ENCODE data around the gene GINS1.

GINS1 gene

DNA sequence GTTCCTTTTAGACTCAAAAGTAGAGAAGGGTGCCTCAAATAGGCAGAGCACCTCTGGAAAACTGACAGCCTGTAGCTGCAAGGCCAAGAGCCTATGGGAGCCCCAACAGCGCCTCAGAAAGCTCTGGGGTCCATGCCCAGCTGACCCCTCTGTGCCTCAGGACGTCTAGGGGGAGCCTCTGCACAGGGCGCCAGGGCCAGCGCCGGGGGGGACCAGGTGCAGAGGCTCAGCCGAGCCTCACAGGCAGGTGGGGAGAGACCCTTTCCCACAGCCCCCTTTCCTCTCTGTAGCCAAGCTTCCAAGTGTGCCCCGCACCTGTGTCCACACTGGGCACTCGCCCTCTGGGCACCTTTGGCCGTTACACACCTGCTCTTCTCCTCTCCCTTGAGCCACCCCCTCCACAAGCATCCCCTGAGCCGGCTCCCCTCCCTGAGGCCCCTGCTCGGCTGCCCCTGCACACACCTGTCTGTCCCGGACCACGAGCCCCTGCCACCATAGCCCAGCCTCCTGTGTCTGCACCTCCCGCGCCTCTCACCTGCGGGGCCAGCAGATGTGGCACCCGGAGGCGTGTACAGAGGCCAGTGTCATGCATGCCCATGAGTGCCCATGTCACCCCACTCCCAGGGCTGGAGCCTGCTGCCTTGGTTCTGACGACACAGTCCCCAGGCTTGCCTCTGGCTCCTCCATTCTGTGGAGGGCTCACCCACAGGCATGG is 53.2 kb downstream of the GINS1 start:
- Histone ChIP-seq H3K4ac (ENCODE audit: low read depth, low read length) (no peak overlapping the region), H3K9ac (ENCODE audit: low read length) (no peak overlapping the region), H3K4me3 (ENCODE audit: low read depth, low read length) (no peak overlapping the region), H4K8ac (ENCODE audit: low read depth, low read length) (no peak overlapping the region), H2AK5ac (ENCODE audit: low read length) (no peak overlapping the region), H3K14ac (ENCODE audit: low read length) (no peak overlapping the region), H2AFZ (ENCODE audit: insufficient read depth, low read length, poor library complexity) (no peak overlapping the region), H3K27ac (ENCODE audit: low read depth, low read length) (no peak overlapping the region), H2BK5ac (ENCODE audit: low read depth, low read length, poor library complexity) (no peak overlapping the region), H3K4me1 (ENCODE audit: control insufficient read depth in 1 of 2, insufficient read depth in 2 of 2, low read length in 2 of 2) (no peaks in the 10 kb centered on the region), H3K79me2 (ENCODE audit: control insufficient read depth, insufficient read depth, low read length, poor library complexity) (no peaks in the 10 kb centered on the region), H2BK12ac (ENCODE audit: low read length) (no peak overlapping the region), H2BK120ac (ENCODE audit: insufficient read depth, low read length, poor library complexity) (no peak overlapping the region), H4K12ac (ENCODE audit: low read depth, low read length) (no peak overlapping the region), H3K36me3 (ENCODE audit: control insufficient read depth in 1 of 2, insufficient read depth in 2 of 2, low read length in 2 of 2) (peaks cover 60 to 67% of the 10 kb centered on the region in 2 experiments), H3K18ac (ENCODE audit: low read length) (no peak overlapping the region), H3K23ac (ENCODE audit: low read length) (no peak overlapping the region), H4K91ac (ENCODE audit: low read depth, low read length) (no peak overlapping the region), H3K9me3 (ENCODE audit: insufficient read depth, low read depth, low read length) (no peaks in the 10 kb centered on the region), H3K27me3 (ENCODE audit: insufficient read depth, low read length) (no peaks in the 10 kb centered on the region), H3K79me1 (ENCODE audit: low read length) (no peaks in the 10 kb centered on the region), H3K4me2 (ENCODE audit: low read length) (no peak overlapping the region)
- WGBS (ENCODE audit: extremely low coverage, insufficient coverage, insufficient read length), result no CpG with 5 or more reads among the region's 19 CpGs
- no peak for DNase-seq

DNA sequence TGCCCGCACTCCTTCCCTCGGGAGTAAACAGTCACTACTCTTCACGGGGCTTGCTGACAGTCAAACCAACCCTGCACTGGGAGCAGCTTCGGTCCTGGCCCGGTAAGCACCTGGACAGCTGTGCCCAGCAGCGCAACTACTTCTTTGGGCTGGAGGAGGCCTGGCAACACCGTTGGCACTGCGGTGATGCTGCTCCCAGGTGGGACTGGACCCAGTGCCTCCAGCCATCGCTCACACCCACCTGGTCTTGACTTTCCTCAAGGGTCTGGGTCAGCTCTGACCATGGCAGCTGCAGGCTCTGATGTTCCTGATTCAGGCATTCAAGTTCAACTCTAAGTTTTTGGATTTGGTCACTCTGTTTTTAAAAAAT is 53.8 kb downstream of the GINS1 start:
- Histone ChIP-seq H4K12ac (ENCODE audit: low read depth, low read length) (no peak overlapping the region), H3K36me3 (ENCODE audit: control insufficient read depth in 1 of 2, insufficient read depth in 2 of 2, low read length in 2 of 2) (peaks cover 60 to 71% of the 10 kb centered on the region in 2 experiments), H2BK120ac (ENCODE audit: insufficient read depth, low read length, poor library complexity) (no peak overlapping the region), H2AK5ac (ENCODE audit: low read length) (no peak overlapping the region), H3K9me3 (ENCODE audit: insufficient read depth, low read depth, low read length) (no peaks in the 10 kb centered on the region), H3K4me3 (ENCODE audit: low read depth, low read length) (no peak overlapping the region), H3K27me3 (ENCODE audit: insufficient read depth, low read length) (no peaks in the 10 kb centered on the region), H3K79me1 (ENCODE audit: low read length) (no peaks in the 10 kb centered on the region), H3K18ac (ENCODE audit: low read length) (no peak overlapping the region), H2BK5ac (ENCODE audit: low read depth, low read length, poor library complexity) (no peak overlapping the region), H2AFZ (ENCODE audit: insufficient read depth, low read length, poor library complexity) (no peak overlapping the region), H4K8ac (ENCODE audit: low read depth, low read length) (no peak overlapping the region), H3K4ac (ENCODE audit: low read depth, low read length) (no peak overlapping the region), H2BK12ac (ENCODE audit: low read length) (no peak overlapping the region), H4K91ac (ENCODE audit: low read depth, low read length) (no peak overlapping the region), H3K27ac (ENCODE audit: low read depth, low read length) (no peak overlapping the region), H3K4me1 (ENCODE audit: control insufficient read depth in 1 of 2, insufficient read depth in 2 of 2, low read length in 2 of 2) (no peaks in the 10 kb centered on the region), H3K23ac (ENCODE audit: low read length) (no peak overlapping the region), H3K79me2 (ENCODE audit: control insufficient read depth, insufficient read depth, low read length, poor library complexity) (no peaks in the 10 kb centered on the region), H3K4me2 (ENCODE audit: low read length) (no peak overlapping the region), H3K14ac (ENCODE audit: low read length) (no peak overlapping the region), H3K9ac (ENCODE audit: low read length) (no peak overlapping the region)
- WGBS (ENCODE audit: extremely low coverage, insufficient coverage, insufficient read length), result no CpG with 5 or more reads among the region's 9 CpGs
- no peak for DNase-seq

- Histone ChIP-seq H3K23ac (ENCODE audit: low read length) (no peak overlapping the region), H3K36me3 (ENCODE audit: control insufficient read depth in 1 of 2, insufficient read depth in 2 of 2, low read length in 2 of 2) (peaks cover 65 to 76% of the 10 kb centered on the region in 2 experiments), H3K79me2 (ENCODE audit: control insufficient read depth, insufficient read depth, low read length, poor library complexity) (no peaks in the 10 kb centered on the region), H2BK120ac (ENCODE audit: insufficient read depth, low read length, poor library complexity) (no peak overlapping the region), H3K79me1 (ENCODE audit: low read length) (no peaks in the 10 kb centered on the region), H3K4me2 (ENCODE audit: low read length) (no peak overlapping the region), H3K27me3 (ENCODE audit: insufficient read depth, low read length) (no peaks in the 10 kb centered on the region), H3K9ac (ENCODE audit: low read length) (no peak overlapping the region), H3K4me1 (ENCODE audit: control insufficient read depth in 1 of 2, insufficient read depth in 2 of 2, low read length in 2 of 2) (no peaks in the 10 kb centered on the region), H4K91ac (ENCODE audit: low read depth, low read length) (no peak overlapping the region), H3K4me3 (ENCODE audit: low read depth, low read length) (no peak overlapping the region), H3K18ac (ENCODE audit: low read length) (no peak overlapping the region), H3K14ac (ENCODE audit: low read length) (no peak overlapping the region), H3K4ac (ENCODE audit: low read depth, low read length) (no peak overlapping the region), H2BK5ac (ENCODE audit: low read depth, low read length, poor library complexity) (no peak overlapping the region), H3K9me3 (ENCODE audit: insufficient read depth, low read depth, low read length) (no peaks in the 10 kb centered on the region), H2BK12ac (ENCODE audit: low read length) (no peak overlapping the region), H4K8ac (ENCODE audit: low read depth, low read length) (no peak overlapping the region), H2AFZ (ENCODE audit: insufficient read depth, low read length, poor library complexity) (no peak overlapping the region), H2AK5ac (ENCODE audit: low read length) (no peak overlapping the region), H4K12ac (ENCODE audit: low read depth, low read length) (no peak overlapping the region), H3K27ac (ENCODE audit: low read depth, low read length) (no peak overlapping the region)
- DNase-seq, result peak in 1 of 2 donors; percentile 14
- no CpG with 5 or more reads among the region's 18 CpGs for WGBS (ENCODE audit: extremely low coverage, insufficient coverage, insufficient read length)
Measured at GRCh38 chr20:25461786-25462545, 54.5 kb downstream of the GINS1 start.

GRCh38 chr20:25464501-25465242 is 57.2 kb downstream of the GINS1 start:
- Histone ChIP-seq H3K9ac (ENCODE audit: low read length) (no peak overlapping the region), H3K4me3 (ENCODE audit: low read depth, low read length) (no peak overlapping the region), H3K27ac (ENCODE audit: low read depth, low read length) (no peak overlapping the region), H2AFZ (ENCODE audit: insufficient read depth, low read length, poor library complexity) (no peak overlapping the region), H3K9me3 (ENCODE audit: insufficient read depth, low read depth, low read length) (no peaks in the 10 kb centered on the region), H3K79me1 (ENCODE audit: low read length) (no peaks in the 10 kb centered on the region), H3K27me3 (ENCODE audit: insufficient read depth, low read length) (no peaks in the 10 kb centered on the region), H3K18ac (ENCODE audit: low read length) (no peak overlapping the region), H2BK5ac (ENCODE audit: low read depth, low read length, poor library complexity) (no peak overlapping the region), H3K14ac (ENCODE audit: low read length) (no peak overlapping the region), H3K4ac (ENCODE audit: low read depth, low read length) (no peak overlapping the region), H3K4me1 (ENCODE audit: control insufficient read depth in 1 of 2, insufficient read depth in 2 of 2, low read length in 2 of 2) (no peaks in the 10 kb centered on the region), H2BK12ac (ENCODE audit: low read length) (no peak overlapping the region), H2BK120ac (ENCODE audit: insufficient read depth, low read length, poor library complexity) (no peak overlapping the region), H4K8ac (ENCODE audit: low read depth, low read length) (no peak overlapping the region), H3K79me2 (ENCODE audit: control insufficient read depth, insufficient read depth, low read length, poor library complexity) (no peaks in the 10 kb centered on the region), H4K12ac (ENCODE audit: low read depth, low read length) (no peak overlapping the region), H4K91ac (ENCODE audit: low read depth, low read length) (no peak overlapping the region), H3K36me3 (ENCODE audit: control insufficient read depth in 1 of 2, insufficient read depth in 2 of 2, low read length in 2 of 2) (peaks cover 66 to 79% of the 10 kb centered on the region in 2 experiments), H3K4me2 (ENCODE audit: low read length) (no peak overlapping the region), H3K23ac (ENCODE audit: low read length) (no peak overlapping the region), H2AK5ac (ENCODE audit: low read length) (no peak overlapping the region)
- WGBS (ENCODE audit: extremely low coverage, insufficient coverage, insufficient read length), result no CpG with 5 or more reads among the region's 13 CpGs
- no peak for DNase-seq
